GM19455 (cell line): ENCODE measurements around the gene ARFRP1.

Source experiments
- ATAC-seq: cut with Tn5 transposase; IDR thresholded peaks from one replicate; pipeline ENCODE4 v1.9.1; 2021; ENCODE audit not compliant: unreplicated experiment

ARFRP1 gene

GRCh38 chr20:63743210-63743970 lies 35.6 kb upstream of the ARFRP1 start:
- no peak for ATAC-seq

DNA sequence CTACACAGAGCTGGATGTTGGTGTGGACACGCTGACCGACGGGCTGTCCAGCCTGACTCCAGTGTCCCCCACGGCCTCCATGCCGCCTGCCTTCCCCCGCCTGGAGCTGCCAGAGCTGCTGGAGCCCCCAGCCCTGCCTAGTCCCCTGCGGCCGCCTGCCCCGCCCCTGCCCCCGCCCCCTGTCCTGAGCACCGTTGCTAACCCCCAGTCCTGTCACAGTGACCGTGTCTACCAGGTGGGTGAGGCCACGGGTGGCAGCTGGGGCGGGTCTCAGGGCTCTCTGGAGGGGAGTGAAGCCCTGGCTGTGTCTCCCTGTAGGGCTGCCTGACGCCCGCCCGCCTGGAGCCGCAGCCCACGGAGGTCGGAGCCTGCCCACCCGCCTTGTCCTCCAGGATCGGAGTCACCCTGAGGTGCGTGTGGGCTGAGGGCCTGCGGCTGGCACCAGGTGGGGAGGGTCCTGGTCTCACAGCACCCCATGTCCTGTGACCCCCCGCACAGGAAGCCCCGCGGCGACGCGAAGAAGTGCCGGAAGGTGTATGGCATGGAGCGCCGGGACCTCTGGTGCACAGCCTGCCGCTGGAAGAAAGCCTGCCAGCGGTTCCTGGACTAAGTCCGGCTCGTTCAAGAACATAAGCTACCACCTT lies 34.7 kb upstream of the ARFRP1 start:
- ATAC-seq: no peak

GRCh38 chr20:63741676-63742380 lies 34.1 kb upstream of the ARFRP1 start:
- no peak for ATAC-seq

DNA sequence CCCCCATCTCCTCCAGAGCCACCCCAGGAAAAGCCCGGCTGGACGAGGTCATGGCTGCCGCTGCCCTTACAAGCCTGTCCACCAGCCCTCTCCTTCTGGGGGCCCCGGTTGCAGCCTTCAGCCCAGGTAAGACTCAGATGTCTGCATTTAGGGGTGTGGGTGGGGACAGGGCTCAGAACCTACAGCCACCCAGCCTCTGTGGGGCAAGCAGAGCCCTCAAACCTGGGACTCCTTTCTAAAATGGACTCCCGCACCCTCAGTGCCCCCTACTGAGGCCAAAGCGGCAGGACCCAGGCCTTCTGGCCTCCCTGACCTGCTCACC lies 33.5 kb upstream of the ARFRP1 start:
- no peak for ATAC-seq

DNA sequence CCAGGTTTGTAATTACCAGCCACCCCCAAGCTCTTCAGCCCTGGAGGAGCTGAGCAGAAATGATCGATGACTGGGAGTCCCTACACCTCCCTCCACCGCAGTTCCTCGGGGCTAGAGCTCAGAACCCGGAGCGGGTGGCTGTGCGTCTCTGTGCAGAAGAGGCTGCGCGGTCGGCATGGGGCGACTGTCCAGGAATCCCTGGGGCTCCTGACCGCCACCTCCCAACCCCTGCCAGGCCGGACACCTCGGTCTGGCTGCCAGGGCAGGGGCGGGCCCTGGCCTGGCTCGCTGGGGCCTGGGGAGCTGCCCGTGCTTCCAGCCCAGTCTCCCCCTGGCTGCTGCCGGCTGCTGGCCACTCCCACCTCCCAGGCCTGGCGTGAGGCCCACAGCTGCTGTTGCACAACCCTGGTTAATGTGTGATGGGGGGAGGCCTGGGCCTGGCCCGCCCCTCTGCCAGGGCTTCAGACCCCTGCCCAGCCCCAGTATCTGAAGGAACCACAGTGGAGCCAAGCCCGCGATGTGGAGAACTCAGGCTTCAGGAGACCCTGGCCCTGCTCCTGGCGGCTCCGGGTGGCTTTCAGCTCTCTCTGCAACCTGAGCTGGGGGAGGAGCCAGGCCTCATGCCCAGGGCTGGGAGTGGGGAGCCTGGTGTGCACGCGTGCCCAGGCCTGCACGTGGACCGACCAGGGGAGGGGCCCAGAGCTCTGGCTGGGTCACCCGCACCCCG lies 33.0 kb upstream of the ARFRP1 start:
- no peak for ATAC-seq

DNA sequence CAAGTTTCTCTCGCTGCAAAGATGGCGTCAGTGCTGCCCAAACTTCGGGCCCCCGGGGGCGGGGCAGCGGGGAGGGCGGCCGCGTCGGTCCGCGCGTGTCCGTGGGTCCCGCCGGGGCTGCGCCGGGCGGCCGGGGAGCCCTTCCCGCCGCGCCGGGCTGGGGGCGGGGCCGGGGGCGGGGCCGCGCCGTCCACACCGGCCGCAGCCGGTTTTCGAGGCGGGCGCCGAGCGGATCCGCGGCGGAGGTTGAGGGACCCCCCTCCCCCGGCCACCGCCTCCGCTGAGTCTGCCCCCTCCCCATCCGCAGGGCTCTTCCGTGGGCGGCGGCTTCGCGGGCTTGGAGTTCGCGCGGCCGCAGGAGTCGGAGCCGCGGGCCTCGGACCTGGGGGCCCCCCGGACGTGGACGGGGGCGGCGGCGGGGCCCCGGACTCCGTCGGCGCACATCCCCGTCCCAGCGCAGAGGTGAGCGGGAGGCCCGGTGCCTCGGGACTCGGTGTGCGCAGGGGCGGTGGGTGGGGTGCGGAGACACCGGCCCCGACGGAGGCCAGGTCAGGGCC lies 32.4 kb upstream of the ARFRP1 start:
- ATAC-seq: no peak

GRCh38 chr20:63739130-63740069 lies 31.6 kb upstream of the ARFRP1 start, which contains the start of gene SLC2A4RG:
SLC2A4RG (plus strand) TSS chr20:63739776; CDS start chr20:63739913, 137 bp downstream.
- ATAC-seq: no peak

- ATAC-seq: no peak
Measured at GRCh38 chr20:63738687-63739129, 30.9 kb upstream of the ARFRP1 start.

- ATAC-seq: no peak
Measured at GRCh38 chr20:63737945-63738686, 30.3 kb upstream of the ARFRP1 start.

GRCh38 chr20:63737695-63737944 lies 29.8 kb upstream of the ARFRP1 start:
- ATAC-seq: no peak

DNA sequence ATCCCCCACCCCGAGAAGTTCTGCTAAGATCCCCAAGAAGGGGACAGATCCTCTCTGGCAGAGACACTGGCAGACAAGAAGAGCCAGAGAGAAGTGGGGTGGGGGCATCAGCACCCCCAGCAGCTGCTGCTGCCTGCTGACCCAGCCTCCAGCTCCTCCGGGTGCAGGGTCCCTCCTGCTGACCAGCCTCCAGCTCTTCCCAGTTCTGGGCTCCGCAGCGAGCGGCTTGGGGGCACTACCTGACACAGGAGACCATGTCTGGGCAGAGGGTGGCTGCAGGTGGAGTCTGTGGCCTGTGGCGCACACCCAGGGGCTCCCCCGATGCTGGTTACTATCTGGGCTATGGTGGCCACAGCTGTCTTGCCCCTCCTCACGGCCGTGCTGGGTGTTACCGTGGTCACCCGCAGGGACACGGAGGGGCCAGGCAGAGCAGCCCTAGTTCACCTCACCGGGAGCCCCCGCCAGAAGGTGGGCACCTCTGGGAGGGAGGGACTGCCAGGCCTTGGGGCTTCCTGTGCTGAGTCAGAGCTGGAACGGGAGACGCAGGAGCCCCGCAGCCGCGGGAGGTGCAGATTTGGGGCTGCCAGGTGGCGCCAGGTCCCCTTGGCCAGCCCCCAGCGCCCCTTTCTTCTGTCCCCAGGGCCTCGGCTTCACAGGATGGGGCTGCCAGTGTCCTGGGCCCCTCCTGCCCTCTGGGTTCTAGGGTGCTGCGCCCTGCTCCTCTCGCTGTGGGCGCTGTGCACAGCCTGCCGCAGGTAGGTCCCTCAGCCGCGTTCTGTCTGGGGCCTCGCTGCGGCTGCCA lies 29.3 kb upstream of the ARFRP1 start:
- ATAC-seq: no peak

GRCh38 chr20:63735859-63736718 lies 28.3 kb upstream of the ARFRP1 start, which contains the start of gene LIME1:
LIME1 (plus strand) TSS chr20:63736664; CDS start chr20:63737550, 886 bp downstream.
- no peak for ATAC-seq

DNA sequence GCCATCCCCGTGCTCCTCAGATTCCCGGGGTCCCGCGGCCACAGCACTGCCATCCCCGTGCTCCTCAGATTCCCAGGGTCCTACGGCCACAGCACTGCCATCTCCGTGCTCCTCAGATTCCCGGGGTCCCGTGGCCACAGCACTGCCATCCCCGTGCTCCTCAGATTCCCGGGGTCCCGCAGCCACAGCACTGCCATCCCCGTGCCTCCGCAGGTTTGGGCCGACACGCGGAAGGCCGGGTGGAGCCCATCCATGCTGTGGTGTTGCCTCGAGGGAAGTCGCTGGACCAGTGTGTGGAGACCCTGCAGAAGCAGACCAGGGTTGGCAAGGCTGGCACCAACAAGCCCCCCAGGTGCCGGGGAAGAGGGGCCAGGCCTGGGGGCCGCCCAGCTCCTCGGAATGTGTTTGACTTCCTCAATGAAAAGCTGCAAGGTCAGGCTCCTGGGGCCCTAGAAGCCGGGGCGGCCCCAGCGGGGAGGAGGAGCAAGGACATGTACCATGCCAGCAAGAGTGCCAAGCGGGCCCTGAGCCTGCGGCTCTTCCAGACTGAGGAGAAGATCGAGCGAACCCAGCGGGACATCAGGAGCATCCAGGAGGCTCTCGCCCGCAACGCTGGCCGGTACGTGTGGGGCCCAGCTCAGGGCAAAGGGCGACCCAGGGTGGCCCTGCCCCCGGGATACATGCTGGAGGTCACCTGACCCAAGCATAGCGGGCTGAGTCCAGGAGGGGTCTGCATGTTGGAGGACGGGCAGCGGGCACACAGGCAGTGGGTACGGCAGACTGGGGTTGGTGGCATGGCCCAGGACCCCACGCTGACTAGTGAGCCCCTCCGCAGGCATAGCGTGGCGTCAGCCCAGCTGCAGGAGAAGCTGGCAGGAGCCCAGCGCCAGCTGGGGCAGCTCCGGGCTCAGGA lies 27.4 kb upstream of the ARFRP1 start:
- ATAC-seq: no peak

GRCh38 chr20:63734111-63734945 lies 26.6 kb upstream of the ARFRP1 start:
- no peak for ATAC-seq

DNA sequence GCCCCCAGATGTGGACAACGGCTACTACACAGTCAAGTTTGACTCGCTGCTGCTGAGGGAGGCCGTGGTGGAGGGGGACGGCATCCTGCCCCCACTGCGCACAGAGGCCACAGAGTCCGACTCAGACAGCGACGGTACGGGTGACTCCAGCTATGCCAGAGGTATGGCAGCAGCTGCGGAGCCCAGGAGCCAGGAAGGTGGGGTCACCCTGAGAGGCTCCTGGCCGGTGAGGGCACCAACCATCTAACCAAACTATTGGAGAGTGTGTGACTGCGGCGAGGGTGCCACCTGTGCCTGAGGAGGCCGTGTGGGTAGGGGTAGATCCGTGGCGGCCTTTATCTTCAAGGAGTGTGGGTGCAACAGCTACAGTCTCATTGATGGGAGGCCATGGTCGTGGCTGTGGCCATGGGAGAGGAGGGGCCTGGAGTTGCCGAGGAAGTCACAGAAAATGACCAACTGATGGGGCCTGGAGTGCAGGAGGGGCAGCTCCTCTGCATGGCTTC lies 25.9 kb upstream of the ARFRP1 start:
- ATAC-seq: no peak

DNA sequence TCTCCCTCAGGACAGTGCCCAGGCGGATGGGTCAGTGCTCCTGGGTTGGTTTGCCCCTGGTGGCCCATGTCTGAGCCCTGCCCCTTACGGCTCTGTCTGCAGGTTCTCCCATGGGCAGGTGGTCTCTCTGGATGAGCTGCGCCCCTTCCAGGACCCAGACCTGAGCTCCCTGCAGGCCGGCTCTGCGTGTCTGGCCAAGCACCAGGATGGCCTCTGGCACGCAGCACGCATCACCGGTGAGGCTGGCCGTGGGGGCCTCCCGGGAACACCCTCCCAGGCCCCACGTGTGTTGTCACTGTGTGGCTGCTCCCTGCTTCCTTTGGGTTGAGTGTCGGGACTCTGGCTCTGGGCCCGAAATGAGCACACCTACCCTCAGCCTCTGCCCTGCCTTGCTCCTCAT lies 25.3 kb upstream of the ARFRP1 start:
- no peak for ATAC-seq
